ENCODE results near the gene APELA. TPM values are rescaled to one million over a fixed set of nuclear protein-coding genes. Genes with fewer than 3 reads are reported as not detected.
"Not testable (repeated sequence)": the region's sequence is repeated elsewhere in the genome, so short reads cannot be mapped to it uniquely, and the experiment has no call there.

The APELA gene
- total RNA-seq, 1 experiment from 2014 or later = not detected

- Mint-ChIP-seq H3K4me3 (ENCODE audit: low read depth, unreplicated experiment) (no peak overlapping the region), H3K36me3 (ENCODE audit: insufficient read depth, unreplicated experiment) (no peaks in the 10 kb centered on the region), H3K27me3 (ENCODE audit: unreplicated experiment) (no peaks in the 10 kb centered on the region), H3K4me1 (ENCODE audit: low read depth, unreplicated experiment) (no peaks in the 10 kb centered on the region), H3K27ac (ENCODE audit: unreplicated experiment) (no peak overlapping the region), H3K9me3 (ENCODE audit: low read depth, unreplicated experiment) (no peaks in the 10 kb centered on the region)
- DNase-seq = no peak
- CTCF ChIA-PET = no interaction called here
- intact Hi-C loops (cut with micrococcal nuclease; ENCODE audit: unreplicated experiment) = no loop called here
- TF ChIP-seq CTCF (IDR thresholded peaks at IDR 0.05; ENCODE audit: unreplicated experiment) = no peak
- BruUV-seq (replicated peaks) = no TSS peak
Observed at GRCh38 chr4:164904941-164905340, 28.0 kb downstream of the APELA start.

GRCh38 chr4:164906368-164906767 lies 29.4 kb downstream of the APELA start:
- CTCF ChIA-PET = no interaction called here
- H3K27ac Mint-ChIP-seq (ENCODE audit: unreplicated experiment) = no peak overlapping the region

GRCh38 chr4:164913506-164913905 lies 36.5 kb downstream of the APELA start:
- H3K36me3 Mint-ChIP-seq (ENCODE audit: insufficient read depth, unreplicated experiment); H3K4me1 Mint-ChIP-seq (ENCODE audit: low read depth, unreplicated experiment); H3K27ac Mint-ChIP-seq (ENCODE audit: unreplicated experiment); H3K4me3 Mint-ChIP-seq (ENCODE audit: low read depth, unreplicated experiment); H3K9me3 Mint-ChIP-seq (ENCODE audit: low read depth, unreplicated experiment); BruUV-seq (replicated peaks); H3K27me3 Mint-ChIP-seq (ENCODE audit: unreplicated experiment); intact Hi-C loops (cut with micrococcal nuclease; ENCODE audit: unreplicated experiment); CTCF ChIA-PET; DNase-seq: not testable (repeated sequence)

More at GRCh38 chr4:164906368-164906767, 29.4 kb downstream of the APELA start:
- BruUV-seq (replicated peaks) = no TSS peak
- no peaks in the 10 kb centered on the region for H3K9me3 Mint-ChIP-seq (ENCODE audit: low read depth, unreplicated experiment)
- H3K27me3 Mint-ChIP-seq (ENCODE audit: unreplicated experiment) = no peaks in the 10 kb centered on the region
- H3K4me1 Mint-ChIP-seq (ENCODE audit: low read depth, unreplicated experiment) = no peaks in the 10 kb centered on the region
- intact Hi-C loops (cut with micrococcal nuclease; ENCODE audit: unreplicated experiment) = no loop called here
- no peak for DNase-seq
- no peak overlapping the region for H3K4me3 Mint-ChIP-seq (ENCODE audit: low read depth, unreplicated experiment)
- no peaks in the 10 kb centered on the region for H3K36me3 Mint-ChIP-seq (ENCODE audit: insufficient read depth, unreplicated experiment)
- TF ChIP-seq CTCF (IDR thresholded peaks at IDR 0.05; ENCODE audit: unreplicated experiment) = no peak

GRCh38 chr4:164918956-164919355 lies 42.0 kb downstream of the APELA start:
- no peaks in the 10 kb centered on the region for H3K4me1 Mint-ChIP-seq (ENCODE audit: low read depth, unreplicated experiment)

More at GRCh38 chr4:164918956-164919355, 42.0 kb downstream of the APELA start:
- H3K27me3 Mint-ChIP-seq (ENCODE audit: unreplicated experiment) = no peaks in the 10 kb centered on the region
- TF ChIP-seq CTCF (IDR thresholded peaks at IDR 0.05; ENCODE audit: unreplicated experiment) = no peak
- H3K36me3 Mint-ChIP-seq (ENCODE audit: insufficient read depth, unreplicated experiment) = no peaks in the 10 kb centered on the region
- H3K4me3 Mint-ChIP-seq (ENCODE audit: low read depth, unreplicated experiment) = no peak overlapping the region
- intact Hi-C loops (cut with micrococcal nuclease; ENCODE audit: unreplicated experiment) = no loop called here
- no peak for DNase-seq
- no peak overlapping the region for H3K27ac Mint-ChIP-seq (ENCODE audit: unreplicated experiment)
- no TSS peak for BruUV-seq (replicated peaks)
- CTCF ChIA-PET = no interaction called here
- no peaks in the 10 kb centered on the region for H3K9me3 Mint-ChIP-seq (ENCODE audit: low read depth, unreplicated experiment)
